Stimulated activated CD8-positive, alpha-beta memory T cell treated with anti-CD3 and anti-CD28 coated beads, Interleukin-15, amount 100 ng/mL, for 1 hour (primary cell): ENCODE data around the gene CRYBA4.

Experiments used
- DNase-seq: peaks from one replicate; pipeline ENCODE4 v3.0.0-alpha.2; 2020; ENCODE audit warnings: low read depth

The CRYBA4 gene

DNA sequence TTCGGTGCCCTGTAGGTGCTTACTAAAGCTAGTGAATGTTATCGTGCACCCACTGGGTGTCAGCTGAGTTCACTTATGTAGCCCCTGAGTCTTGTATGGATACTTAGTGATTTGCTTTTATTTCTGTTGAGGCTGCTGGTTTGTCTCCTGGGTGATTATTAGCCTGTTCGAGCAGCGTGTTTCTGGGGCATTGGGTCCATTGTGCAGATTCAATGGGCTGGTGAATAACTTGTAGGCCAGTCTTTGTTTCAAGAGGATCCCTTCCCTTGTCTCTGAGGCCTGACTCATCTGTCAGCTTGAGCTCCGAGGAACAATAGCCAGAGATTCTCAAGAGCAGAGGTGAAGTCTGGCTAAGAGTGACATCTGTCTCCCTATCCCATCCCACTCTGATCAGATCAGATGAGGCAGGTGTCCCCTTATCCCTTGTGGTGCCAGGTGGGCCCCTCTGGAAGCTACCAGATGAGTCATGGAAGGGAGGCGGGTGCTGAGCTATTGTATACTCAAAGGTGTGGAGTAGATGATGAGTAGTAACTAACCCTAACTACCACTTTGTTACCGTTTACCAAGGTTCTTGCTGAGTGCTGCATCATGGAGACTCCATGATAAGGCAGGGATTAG, 39.3 kb downstream of the CRYBA4 start:
- DNase-seq = no peak

DNA sequence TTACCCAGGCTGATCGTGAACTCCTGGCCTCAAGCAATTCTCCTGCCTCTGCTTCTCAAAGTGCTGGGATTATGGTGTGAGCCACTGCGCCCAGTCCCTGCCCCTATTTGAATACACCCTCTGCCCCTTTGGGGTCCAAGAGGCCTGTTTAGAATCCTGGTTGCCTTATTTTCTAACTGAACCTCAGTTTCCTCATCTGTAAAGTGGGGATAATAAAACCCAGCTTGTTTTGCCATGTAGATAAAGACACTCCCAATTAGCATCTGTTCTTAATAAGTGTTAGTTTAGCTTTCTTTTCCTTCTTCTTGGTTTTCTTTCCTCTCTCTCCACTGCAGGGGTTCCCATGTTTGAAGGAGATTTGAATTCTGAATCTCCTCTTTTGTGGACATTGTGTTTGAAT, 40.4 kb downstream of the CRYBA4 start:
- DNase-seq = no peak

GRCh38 chr22:26663374-26663923, 41.7 kb downstream of the CRYBA4 start:
- no peak for DNase-seq

- DNase-seq = no peak
Measured at GRCh38 chr22:26665813-26666231, 44.1 kb downstream of the CRYBA4 start.

DNA sequence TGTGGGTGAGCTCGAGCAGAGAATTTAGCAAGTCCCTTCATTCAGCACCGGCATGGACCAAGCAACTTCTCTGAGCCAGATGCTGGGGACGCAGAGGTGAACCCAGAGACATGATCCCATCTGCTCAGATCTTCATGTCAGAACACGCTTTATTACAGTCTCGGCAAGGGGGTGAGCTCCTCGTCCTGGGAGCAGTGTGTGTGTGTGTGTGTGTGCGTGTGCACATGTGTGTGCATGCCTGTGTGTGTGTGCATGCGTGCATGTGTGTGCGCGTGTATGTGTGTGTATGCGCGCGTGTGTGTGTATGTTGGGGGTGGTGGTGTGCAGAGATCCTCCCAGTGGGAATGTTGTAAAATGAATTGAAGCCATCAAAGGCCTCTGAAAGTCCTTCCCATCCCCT, 45.4 kb downstream of the CRYBA4 start:
- DNase-seq = no peak

DNA sequence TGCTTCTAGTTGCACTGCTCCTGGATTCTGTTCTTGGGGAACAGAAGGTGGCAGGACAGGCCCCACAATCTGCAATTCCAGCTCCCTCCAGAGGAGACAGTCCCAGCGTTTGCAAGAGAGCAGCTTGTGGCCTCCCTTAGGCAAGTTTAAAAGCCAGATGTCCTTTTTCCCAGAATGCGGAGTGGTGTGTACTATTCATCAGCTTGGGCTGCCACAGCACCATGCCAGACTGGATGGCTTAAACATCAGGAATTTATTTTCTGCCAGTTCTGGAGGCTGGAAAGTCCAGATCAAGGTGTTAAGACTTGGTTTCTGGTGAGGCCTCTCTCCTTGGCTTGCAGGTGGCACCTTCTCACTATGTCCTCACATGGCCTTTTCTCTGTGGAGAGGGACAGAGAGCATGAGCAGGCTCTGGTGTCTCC, 47.3 kb downstream of the CRYBA4 start:
- no peak for DNase-seq

GRCh38 chr22:26670459-26670858, 48.7 kb downstream of the CRYBA4 start:
- DNase-seq = no peak

- peak; percentile 52 for DNase-seq
Measured at GRCh38 chr22:26671317-26672059, 49.7 kb downstream of the CRYBA4 start.

- DNase-seq = no peak
Measured at GRCh38 chr22:26672060-26672471, 50.3 kb downstream of the CRYBA4 start.

DNA sequence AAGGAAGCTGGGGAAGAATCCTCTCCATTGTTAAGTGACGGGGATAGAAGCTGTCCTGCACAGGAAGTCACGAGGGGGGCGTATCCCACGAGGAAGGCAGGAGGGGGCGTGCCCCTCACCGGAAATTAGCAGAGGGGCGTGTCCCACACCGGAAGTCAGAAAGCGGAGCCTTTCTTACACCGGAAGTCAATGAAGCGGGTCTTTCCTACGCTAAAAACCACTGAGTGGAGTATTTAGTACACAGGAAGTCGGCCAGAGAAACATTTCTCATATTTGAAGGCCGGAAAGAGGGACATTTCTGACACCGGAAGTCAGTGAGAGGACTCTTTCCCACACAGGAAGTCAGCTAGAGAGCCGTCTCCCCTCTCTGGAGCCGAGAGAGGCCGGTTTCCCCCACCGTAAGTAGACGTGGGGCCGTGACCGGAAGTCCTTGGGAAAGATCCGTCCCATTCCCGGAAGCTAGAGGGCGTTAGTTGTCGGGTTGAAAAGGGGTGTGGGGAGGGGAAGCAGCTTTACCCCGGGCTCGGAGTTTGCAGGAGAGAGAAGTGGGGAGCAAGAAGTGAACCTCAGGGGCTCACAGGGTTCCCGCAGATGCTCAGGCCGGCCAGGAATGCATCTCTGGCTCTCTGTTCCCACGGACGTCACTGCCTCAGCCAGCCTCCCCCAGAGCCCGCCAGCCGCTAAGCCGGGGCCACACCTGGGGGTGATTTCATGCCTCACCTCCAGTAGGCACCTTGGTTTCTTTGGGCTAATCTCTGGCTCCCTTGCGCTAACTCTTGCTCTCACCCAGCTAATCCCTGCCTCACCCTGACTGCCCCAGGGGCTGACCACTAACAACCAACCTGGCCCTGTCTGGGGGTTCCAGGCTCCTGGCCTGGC, 51.1 kb downstream of the CRYBA4 start:
- DNase-seq = peak; percentile 86

- DNase-seq = no peak
Measured at GRCh38 chr22:26673486-26673885, 51.7 kb downstream of the CRYBA4 start.

- DNase-seq = no peak
Measured at GRCh38 chr22:26674211-26675190, 52.7 kb downstream of the CRYBA4 start.

- no peak for DNase-seq
Measured at GRCh38 chr22:26675687-26676268, 54.0 kb downstream of the CRYBA4 start.

GRCh38 chr22:26677217-26677616, 55.5 kb downstream of the CRYBA4 start:
- no peak for DNase-seq

DNA sequence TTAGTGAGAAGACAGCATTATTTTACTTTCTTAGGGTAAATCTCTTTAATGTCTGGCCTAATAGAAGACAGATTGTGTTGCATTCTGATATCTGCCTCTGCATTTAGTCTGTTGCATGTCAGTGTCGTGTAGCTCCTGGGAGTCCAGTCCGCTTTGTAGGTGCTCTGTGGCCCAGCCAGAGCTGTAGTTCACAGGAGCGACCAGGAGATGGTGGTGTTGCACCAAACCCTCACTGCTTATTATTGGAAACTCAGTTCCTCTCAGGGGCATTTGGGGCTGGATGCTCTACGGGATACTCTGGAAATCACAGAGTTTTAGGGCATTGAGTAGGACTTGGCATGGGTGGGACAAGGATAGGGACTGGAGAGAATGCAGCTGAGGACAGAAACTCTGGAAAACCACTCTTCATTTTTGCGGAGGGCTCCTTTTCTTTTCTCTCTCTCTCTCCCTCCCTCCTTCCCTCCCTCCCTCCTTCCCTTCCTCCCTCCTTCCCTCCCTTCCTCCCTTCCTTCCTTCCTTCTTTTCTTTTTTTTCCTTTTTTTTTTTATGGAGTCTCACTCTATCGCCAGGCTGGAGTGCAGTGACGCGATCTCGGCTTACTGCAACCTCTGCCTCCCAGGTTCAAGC, 57.4 kb downstream of the CRYBA4 start:
- no peak for DNase-seq
